Colonic mucosa (tissue), 4 donors: ENCODE measurements around the gene KYNU. TPM values are rescaled to one million over a fixed set of nuclear protein-coding genes. Genes with fewer than 3 reads are reported as not detected.

Source experiments
- DNase-seq: peaks from one replicate; pipeline ENCODE4 v3.0.0-alpha.2; 2020
- H3K27ac ChIP-seq: fragments of 200-600 bp; one replicate; pipeline ENCODE4 v1.8.0; 2021
- H3K27me3 ChIP-seq: fragments of 200-600 bp; one replicate; pipeline ENCODE4 v1.8.0; 2021
- H3K36me3 ChIP-seq: fragments of 200-600 bp; one replicate; pipeline ENCODE4 v1.8.0; 2021
- H3K4me1 ChIP-seq: fragments of 200-600 bp; one replicate; pipeline ENCODE4 v1.8.0; 2021; ENCODE audit warnings: mild to moderate bottlenecking
- H3K4me3 ChIP-seq: fragments of 200-600 bp; one replicate; pipeline ENCODE4 v1.8.0; 2021
- H3K9ac ChIP-seq, 2 donors: one replicate each; pipeline ENCODE4 v1.7.0; 2013; ENCODE audit warnings: control low read depth in 2 of 2, low read depth in 2 of 2, low read length in 2 of 2
- H3K9me3 ChIP-seq: fragments of 200-600 bp; one replicate; pipeline ENCODE4 v1.8.0; 2021
- intact Hi-C: fragments of 100-400 bp; cut with DNase I; formaldehyde crosslinking; loops from one replicate; pipeline ENCODE4 v1.14.1; 2022
- total RNA-seq, 2 donors: library from RNA; stranded (reverse); fragmentation: NEBNext Ultra II Directional in 1 of 2; extraction: Animal tissue kit (Norgen Biotek cat#: 25700) in 1 of 2; gene quantifications; one replicate each; pipeline ENCODE4 v1.2.1, GENCODE V29; 2021
- TF ChIP-seq, protein P1 (sequence below): fragments of 200-600 bp; IDR thresholded peaks from one replicate; pipeline ENCODE4 v1.8.0; 2022; ENCODE audit warnings: antibody characterized with exemption, mild to moderate bottlenecking
- donor health status: healthy.
- donor health status: DM: no; HTN: no; CAD: no.
- donor health status: DM: no; HTN: no; CAD: no.

The KYNU gene
- total RNA-seq, 2 donors from 2014 or later, result 0.64 to 2.8 TPM

DNA sequence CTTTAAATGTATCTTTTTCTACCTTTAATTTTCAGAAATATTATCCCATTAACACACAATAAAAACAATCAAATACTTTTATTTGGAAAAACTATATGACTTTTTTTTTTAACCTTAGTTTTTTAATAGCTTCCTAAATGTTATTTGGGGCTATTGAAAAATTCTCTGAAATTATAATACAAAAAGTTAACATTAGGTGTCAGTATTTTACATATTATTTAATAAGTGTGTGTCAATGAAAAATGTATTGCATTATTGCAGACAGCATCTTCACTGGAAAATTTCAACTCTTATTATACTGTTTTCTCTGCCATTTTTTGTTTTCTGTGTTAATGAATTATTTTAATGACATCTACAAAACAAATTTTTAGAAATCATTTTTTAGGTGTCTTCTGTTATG, 200.6 kb downstream of the KYNU start:
- Histone ChIP-seq H3K27ac (no peak overlapping the region), H3K9ac (no peak overlapping the region), H3K4me3 (no peak overlapping the region), H3K36me3 (no peaks in the 10 kb centered on the region), H3K9me3 (no peaks in the 10 kb centered on the region), H3K4me1 (no peaks in the 10 kb centered on the region), H3K27me3 (no peaks in the 10 kb centered on the region)
- DNase-seq, result no peak
- TF ChIP-seq, protein P1, sequence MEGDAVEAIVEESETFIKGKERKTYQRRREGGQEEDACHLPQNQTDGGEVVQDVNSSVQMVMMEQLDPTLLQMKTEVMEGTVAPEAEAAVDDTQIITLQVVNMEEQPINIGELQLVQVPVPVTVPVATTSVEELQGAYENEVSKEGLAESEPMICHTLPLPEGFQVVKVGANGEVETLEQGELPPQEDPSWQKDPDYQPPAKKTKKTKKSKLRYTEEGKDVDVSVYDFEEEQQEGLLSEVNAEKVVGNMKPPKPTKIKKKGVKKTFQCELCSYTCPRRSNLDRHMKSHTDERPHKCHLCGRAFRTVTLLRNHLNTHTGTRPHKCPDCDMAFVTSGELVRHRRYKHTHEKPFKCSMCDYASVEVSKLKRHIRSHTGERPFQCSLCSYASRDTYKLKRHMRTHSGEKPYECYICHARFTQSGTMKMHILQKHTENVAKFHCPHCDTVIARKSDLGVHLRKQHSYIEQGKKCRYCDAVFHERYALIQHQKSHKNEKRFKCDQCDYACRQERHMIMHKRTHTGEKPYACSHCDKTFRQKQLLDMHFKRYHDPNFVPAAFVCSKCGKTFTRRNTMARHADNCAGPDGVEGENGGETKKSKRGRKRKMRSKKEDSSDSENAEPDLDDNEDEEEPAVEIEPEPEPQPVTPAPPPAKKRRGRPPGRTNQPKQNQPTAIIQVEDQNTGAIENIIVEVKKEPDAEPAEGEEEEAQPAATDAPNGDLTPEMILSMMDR, result no peak
- intact Hi-C loops, result no loop called here

DNA sequence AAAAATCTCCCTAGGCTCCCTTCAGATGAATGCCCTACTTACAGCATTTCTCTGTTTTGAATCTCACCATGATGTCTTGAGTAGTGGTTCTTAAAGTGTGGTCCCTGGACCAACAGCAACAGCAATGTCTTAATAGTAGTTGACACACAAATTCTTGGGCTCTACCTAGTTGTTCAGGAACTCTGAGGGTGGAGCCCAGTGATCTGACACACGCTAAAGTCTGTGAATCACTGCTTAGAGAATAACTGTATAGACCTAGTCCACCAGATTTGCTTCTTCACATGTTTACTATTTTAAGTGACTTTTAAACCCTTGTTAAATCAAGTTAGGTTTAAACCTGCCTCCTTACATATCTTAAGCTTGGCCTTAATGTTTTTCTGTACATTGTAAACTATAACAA, 204.2 kb downstream of the KYNU start:
- H3K9ac ChIP-seq, result no peak overlapping the region
- DNase-seq, result no peak
- no peaks in the 10 kb centered on the region for H3K27me3 ChIP-seq
- intact Hi-C loops, result no loop called here
- no peaks in the 10 kb centered on the region for H3K4me1 ChIP-seq
- H3K27ac ChIP-seq, result no peak overlapping the region
- no peaks in the 10 kb centered on the region for H3K36me3 ChIP-seq
- H3K9me3 ChIP-seq, result no peaks in the 10 kb centered on the region
- TF ChIP-seq, protein P1, result no peak
- H3K4me3 ChIP-seq, result no peak overlapping the region

DNA sequence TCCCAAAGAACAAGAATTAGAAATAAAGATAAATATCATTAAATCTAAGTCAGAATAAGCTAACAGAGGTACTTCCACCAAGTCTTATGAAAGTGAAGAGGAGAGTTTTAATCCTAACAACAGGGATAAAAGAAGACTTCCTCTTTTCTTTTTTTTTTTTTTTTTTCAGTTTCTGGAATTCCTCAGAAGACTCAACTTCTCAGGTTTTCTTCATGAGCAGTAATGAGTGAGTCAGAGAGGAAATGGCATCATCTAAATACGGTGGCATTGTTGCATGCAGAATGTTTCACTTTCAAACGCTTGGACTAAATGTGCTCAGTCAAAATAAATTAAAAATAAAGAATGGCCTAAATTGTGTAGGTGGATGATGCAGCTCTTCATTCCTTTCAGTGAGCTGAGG, 206.2 kb downstream of the KYNU start:
- Histone ChIP-seq H3K9me3 (no peaks in the 10 kb centered on the region), H3K36me3 (no peaks in the 10 kb centered on the region), H3K9ac (no peak overlapping the region), H3K27ac (no peak overlapping the region), H3K4me3 (no peak overlapping the region), H3K4me1 (no peaks in the 10 kb centered on the region), H3K27me3 (no peaks in the 10 kb centered on the region)
- no peak for DNase-seq
- intact Hi-C loops, result no loop called here
- TF ChIP-seq, protein P1, result no peak

DNA sequence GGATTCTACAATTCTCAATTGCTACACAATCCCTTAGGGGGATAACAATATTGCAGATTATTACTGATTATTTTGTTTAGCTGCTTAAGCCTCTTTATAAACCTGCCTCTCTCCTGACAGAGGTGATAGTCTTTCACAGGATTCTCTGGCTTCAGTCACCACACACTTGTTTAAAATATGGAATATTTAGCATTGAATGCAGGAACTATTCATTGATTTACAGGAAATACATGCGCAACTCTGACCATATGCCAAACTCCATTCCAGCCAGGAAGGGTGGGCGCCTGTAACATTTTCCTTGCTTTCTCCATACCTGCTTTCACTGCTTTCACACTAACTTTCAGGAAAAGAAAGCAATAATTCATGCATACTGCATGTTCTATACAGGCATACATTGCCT, 207.0 kb downstream of the KYNU start:
- H3K36me3 ChIP-seq, result no peaks in the 10 kb centered on the region
- no peak overlapping the region for H3K4me3 ChIP-seq
- H3K4me1 ChIP-seq, result no peaks in the 10 kb centered on the region
- no peak overlapping the region for H3K27ac ChIP-seq
- no peak overlapping the region for H3K9ac ChIP-seq
- no peaks in the 10 kb centered on the region for H3K27me3 ChIP-seq
- no peak for DNase-seq
- intact Hi-C loops, result no loop called here
- H3K9me3 ChIP-seq, result no peaks in the 10 kb centered on the region
- TF ChIP-seq, protein P1, result no peak

DNA sequence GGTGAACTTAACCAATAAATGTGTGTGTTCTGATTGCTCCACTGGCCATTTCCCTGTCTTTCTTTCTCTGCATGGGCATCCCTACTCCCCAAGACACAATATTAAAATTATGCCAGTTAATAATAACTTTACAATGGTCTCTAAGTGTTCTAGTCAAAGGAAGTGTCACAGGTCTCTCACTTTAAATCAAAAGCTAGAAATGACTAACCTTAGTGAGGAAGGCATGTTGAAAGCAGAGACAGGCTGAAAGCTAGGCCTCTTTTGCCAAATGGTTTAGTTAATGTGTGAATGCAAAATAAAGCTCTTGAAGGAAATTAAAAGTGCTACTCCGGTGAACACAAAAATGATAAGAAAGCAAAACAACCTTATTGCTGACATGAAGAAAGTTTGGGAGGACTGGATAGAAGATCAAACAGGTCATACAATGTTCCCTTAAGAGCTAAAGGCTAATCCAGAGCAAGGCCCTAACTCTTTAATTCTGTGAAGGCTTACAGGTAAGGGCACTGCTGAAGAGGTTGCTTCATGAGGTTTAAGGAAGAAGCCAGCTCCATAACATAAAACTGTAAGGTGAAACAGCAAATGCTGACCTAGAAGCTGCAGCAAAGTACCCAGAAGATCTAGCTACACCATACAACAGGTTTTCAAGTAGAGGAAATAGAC, 207.8 kb downstream of the KYNU start:
- no peak overlapping the region for H3K9ac ChIP-seq
- H3K9me3 ChIP-seq, result no peaks in the 10 kb centered on the region
- H3K36me3 ChIP-seq, result no peaks in the 10 kb centered on the region
- no peaks in the 10 kb centered on the region for H3K27me3 ChIP-seq
- no peak for DNase-seq
- TF ChIP-seq, protein P1, result no peak
- H3K27ac ChIP-seq, result no peak overlapping the region
- H3K4me3 ChIP-seq, result no peak overlapping the region
- intact Hi-C loops, result no loop called here
- H3K4me1 ChIP-seq, result no peaks in the 10 kb centered on the region
